HUES64 (cell line): ENCODE data around the gene MACROD1.

Experiments used
- H3K27ac ChIP-seq: 2 replicates; pipeline ENCODE4 v1.7.0; 2013; ENCODE audit warnings: low read depth, low read length, inconsistent platforms
- H3K27me3 ChIP-seq: 2 replicates; pipeline ENCODE4 v1.6.1; 2013; ENCODE audit warnings: mild to moderate bottlenecking, low read length; ENCODE audit not compliant: insufficient read depth
- H3K36me3 ChIP-seq: 2 replicates; pipeline ENCODE4 v1.6.1; 2013; ENCODE audit warnings: mild to moderate bottlenecking, low read length; ENCODE audit not compliant: insufficient read depth
- H3K4me1 ChIP-seq: 2 replicates; pipeline ENCODE4 v1.6.1; 2013; ENCODE audit warnings: mild to moderate bottlenecking, low read length, moderate library complexity; ENCODE audit not compliant: insufficient read depth
- H3K4me3 ChIP-seq: 2 replicates; pipeline ENCODE4 v1.5.1; 2013; ENCODE audit warnings: mild to moderate bottlenecking, low read length, moderate library complexity
- H3K9ac ChIP-seq: 2 replicates; pipeline ENCODE4 v1.6.1; 2013; ENCODE audit warnings: mild to moderate bottlenecking, low read depth, low read length
- H3K9me3 ChIP-seq: 2 replicates; pipeline ENCODE4 v1.6.1; 2013; ENCODE audit warnings: low read depth, low read length; ENCODE audit not compliant: insufficient read depth
- WGBS: fragments of 150-250, 120-280 bp; methylation state at CpG from one replicate; pipeline ENCODE4 v1.1.7; 2013; ENCODE audit warnings: missing lambda C conversion rate; 5-methylcytosine and 5-hydroxymethylcytosine counted together

The MACROD1 gene

GRCh38 chr11:64092761-64093136 is 73.2 kb downstream of the MACROD1 start:
- no peaks in the 10 kb centered on the region for H3K9me3 ChIP-seq
- no peak overlapping the region for H3K4me3 ChIP-seq
- peaks cover 14% of the 10 kb centered on the region for H3K27me3 ChIP-seq
- no peak overlapping the region for H3K9ac ChIP-seq
- H3K36me3 ChIP-seq: no peaks in the 10 kb centered on the region
- 14% methylated on average over 8 of the region's 8 CpGs for WGBS
- peaks cover 7% of the 10 kb centered on the region for H3K4me1 ChIP-seq
- no peak overlapping the region for H3K27ac ChIP-seq

GRCh38 chr11:64092111-64092760 is 73.7 kb downstream of the MACROD1 start:
- Histone ChIP-seq H3K27ac (no peak overlapping the region), H3K4me3 (no peak overlapping the region), H3K9me3 (no peaks in the 10 kb centered on the region), H3K36me3 (no peaks in the 10 kb centered on the region), H3K9ac (no peak overlapping the region), H3K4me1 (peaks cover 7% of the 10 kb centered on the region), H3K27me3 (peaks cover 14% of the 10 kb centered on the region)
- 72% methylated on average over 15 of the region's 15 CpGs for WGBS

- Histone ChIP-seq H3K27me3 (peaks cover 18% of the 10 kb centered on the region), H3K4me3 (no peak overlapping the region), H3K9ac (no peak overlapping the region), H3K9me3 (no peaks in the 10 kb centered on the region), H3K36me3 (no peaks in the 10 kb centered on the region), H3K4me1 (peaks cover 7% of the 10 kb centered on the region), H3K27ac (no peak overlapping the region)
- WGBS: 70% methylated on average over 11 of the region's 11 CpGs
Measured at GRCh38 chr11:64090806-64091516, 75.0 kb downstream of the MACROD1 start.

- Histone ChIP-seq H3K4me1 (peaks cover 7% of the 10 kb centered on the region), H3K4me3 (no peak overlapping the region), H3K9me3 (no peaks in the 10 kb centered on the region), H3K36me3 (no peaks in the 10 kb centered on the region), H3K27me3 (peaks cover 18% of the 10 kb centered on the region), H3K27ac (no peak overlapping the region), H3K9ac (no peak overlapping the region)
- 79% methylated on average over 28 of the region's 28 CpGs for WGBS
Measured at GRCh38 chr11:64089915-64090805, 75.8 kb downstream of the MACROD1 start.

- Histone ChIP-seq H3K27me3 (peaks cover 18% of the 10 kb centered on the region), H3K36me3 (no peaks in the 10 kb centered on the region), H3K4me1 (peaks cover 7% of the 10 kb centered on the region; the same call in 1 of the 2 replicates), H3K27ac (no peak overlapping the region), H3K9me3 (no peaks in the 10 kb centered on the region), H3K9ac (no peak overlapping the region), H3K4me3 (no peak overlapping the region)
- WGBS: 86% methylated on average over 7 of the region's 7 CpGs
Measured at GRCh38 chr11:64089493-64089892, 76.4 kb downstream of the MACROD1 start.

GRCh38 chr11:64089027-64089360 is 76.9 kb downstream of the MACROD1 start:
- H3K4me1 ChIP-seq: peaks cover 7% of the 10 kb centered on the region; the same call in 1 of the 2 replicates
- H3K36me3 ChIP-seq: no peaks in the 10 kb centered on the region
- WGBS: 84% methylated on average over 15 of the region's 15 CpGs
- H3K9me3 ChIP-seq: no peaks in the 10 kb centered on the region
- H3K27me3 ChIP-seq: peaks cover 18% of the 10 kb centered on the region
- no peak overlapping the region for H3K27ac ChIP-seq
- no peak overlapping the region for H3K4me3 ChIP-seq
- no peak overlapping the region for H3K9ac ChIP-seq

- no peaks in the 10 kb centered on the region for H3K9me3 ChIP-seq
- no peaks in the 10 kb centered on the region for H3K36me3 ChIP-seq
- H3K4me3 ChIP-seq: no peak overlapping the region
- peaks cover 14% of the 10 kb centered on the region for H3K27me3 ChIP-seq
- WGBS: 71% methylated on average over 26 of the region's 26 CpGs
- H3K9ac ChIP-seq: no peak overlapping the region
- H3K4me1 ChIP-seq: peaks cover 7% of the 10 kb centered on the region; the same call in 1 of the 2 replicates
- no peak overlapping the region for H3K27ac ChIP-seq
Measured at GRCh38 chr11:64088162-64089026, 77.5 kb downstream of the MACROD1 start.

- H3K27me3 ChIP-seq: peaks cover 9% of the 10 kb centered on the region; the same call in 1 of the 2 replicates
- no peak overlapping the region for H3K9ac ChIP-seq
- no peaks in the 10 kb centered on the region for H3K36me3 ChIP-seq
- no peaks in the 10 kb centered on the region for H3K9me3 ChIP-seq
- H3K4me3 ChIP-seq: no peak overlapping the region
- WGBS: 78% methylated on average over 20 of the region's 20 CpGs
- no peak overlapping the region for H3K27ac ChIP-seq
- no peaks in the 10 kb centered on the region; the same call in 1 of the 2 replicates for H3K4me1 ChIP-seq
Measured at GRCh38 chr11:64086258-64087123, 79.4 kb downstream of the MACROD1 start.

GRCh38 chr11:64085906-64086257 is 80.0 kb downstream of the MACROD1 start:
- no peak overlapping the region for H3K9ac ChIP-seq
- H3K36me3 ChIP-seq: no peaks in the 10 kb centered on the region
- no peak overlapping the region for H3K4me3 ChIP-seq
- peaks cover 10% of the 10 kb centered on the region; the same call in 1 of the 2 replicates for H3K27me3 ChIP-seq
- H3K9me3 ChIP-seq: no peaks in the 10 kb centered on the region
- 78% methylated on average over 4 of the region's 5 CpGs for WGBS
- no peaks in the 10 kb centered on the region for H3K4me1 ChIP-seq
- H3K27ac ChIP-seq: no peak overlapping the region
